ENCODE measurements around the gene FOLR1.
"Not testable (repeated sequence)": the region's sequence is repeated elsewhere in the genome, so short reads cannot be mapped to it uniquely, and the experiment has no call there.

The FOLR1 gene

DNA sequence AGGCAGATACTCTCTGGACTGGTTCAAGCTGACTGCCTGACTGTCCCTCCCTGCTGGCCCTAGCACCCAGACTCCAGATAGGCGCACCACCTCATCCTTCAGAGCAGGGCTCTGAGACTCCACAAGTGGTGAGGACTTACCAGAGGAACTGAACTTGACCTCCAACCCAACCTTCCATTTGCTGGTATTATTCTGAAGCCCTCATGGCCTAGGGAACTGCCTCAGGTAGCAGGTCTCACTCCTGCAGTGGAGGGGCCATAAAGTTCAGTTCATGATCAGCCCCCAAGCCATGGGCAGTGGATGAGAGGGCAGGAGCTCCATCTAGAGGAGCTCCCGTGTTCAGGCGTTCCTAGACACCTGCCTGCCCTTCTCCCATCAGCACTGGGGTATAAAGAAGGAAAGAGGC lies 10.4 kb upstream of the FOLR1 start:
- DNase-seq (ENCODE audit: low spot score): not testable (repeated sequence)

GRCh38 chr11:72188267-72188666 lies 3.7 kb upstream of the FOLR1 start:
- no peak for DNase-seq (ENCODE audit: low spot score)

GRCh38 chr11:72189455-72190250 lies 2.3 kb upstream of the FOLR1 start:
- DNase-seq (ENCODE audit: low spot score): no peak

- DNase-seq (ENCODE audit: low spot score): no peak
These were observed 1.3 kb upstream of the FOLR1 start for GRCh38 chr11:72190631-72191071.

DNA sequence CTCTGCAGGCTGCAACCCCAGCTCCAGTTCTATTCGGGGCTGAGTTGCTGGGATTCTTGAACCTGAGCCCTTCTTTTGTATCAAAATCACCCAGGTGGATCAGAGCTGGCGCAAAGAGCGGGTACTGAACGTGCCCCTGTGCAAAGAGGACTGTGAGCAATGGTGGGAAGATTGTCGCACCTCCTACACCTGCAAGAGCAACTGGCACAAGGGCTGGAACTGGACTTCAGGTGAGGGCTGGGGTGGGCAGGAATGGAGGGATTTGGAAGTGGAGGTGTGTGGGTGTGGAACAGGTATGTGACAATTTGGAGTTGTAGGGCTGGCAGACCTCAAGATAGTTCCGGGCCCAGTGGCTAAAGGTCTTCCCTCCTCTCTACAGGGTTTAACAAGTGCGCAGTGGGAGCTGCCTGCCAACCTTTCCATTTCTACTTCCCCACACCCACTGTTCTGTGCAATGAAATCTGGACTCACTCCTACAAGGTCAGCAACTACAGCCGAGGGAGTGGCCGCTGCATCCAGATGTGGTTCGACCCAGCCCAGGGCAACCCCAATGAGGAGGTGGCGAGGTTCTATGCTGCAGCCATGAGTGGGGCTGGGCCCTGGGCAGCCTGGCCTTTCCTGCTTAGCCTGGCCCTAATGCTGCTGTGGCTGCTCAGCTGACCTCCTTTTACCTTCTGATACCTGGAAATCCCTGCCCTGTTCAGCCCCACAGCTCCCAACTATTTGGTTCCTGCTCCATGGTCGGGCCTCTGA lies 3.8 kb downstream of the FOLR1 start:
- no peak for DNase-seq (ENCODE audit: low spot score)

- DNase-seq (ENCODE audit: low spot score): not testable (repeated sequence)
These were observed 9.5 kb downstream of the FOLR1 start for GRCh38 chr11:72201445-72201844.

- no peak for DNase-seq (ENCODE audit: low spot score)
These were observed 10.6 kb downstream of the FOLR1 start for GRCh38 chr11:72202571-72202970.

- no peak for DNase-seq (ENCODE audit: low spot score)
These were observed 11.2 kb downstream of the FOLR1 start for GRCh38 chr11:72203163-72203562.

DNA sequence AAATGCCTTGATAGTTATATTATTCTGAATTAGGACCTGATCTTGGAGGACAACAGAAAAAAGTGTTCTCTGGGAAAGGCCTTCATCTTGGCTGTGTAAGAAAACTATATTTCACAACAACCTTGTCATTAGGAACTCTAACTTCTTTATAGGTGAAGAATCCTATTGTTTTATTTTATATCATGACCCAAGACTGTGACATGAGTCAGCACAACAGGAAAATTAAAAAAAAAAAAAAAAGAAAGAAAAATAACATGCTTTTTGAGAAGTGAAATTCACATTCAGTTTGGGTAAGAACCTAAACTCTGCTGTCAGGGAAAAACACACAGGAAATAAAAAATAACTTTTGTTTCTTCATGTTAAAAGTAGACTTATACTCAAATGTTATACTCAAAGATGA lies 12.9 kb downstream of the FOLR1 start:
- no peak for DNase-seq (ENCODE audit: low spot score)

GRCh38 chr11:72206794-72207193 lies 14.9 kb downstream of the FOLR1 start:
- not testable (repeated sequence) for DNase-seq (ENCODE audit: low spot score)

DNA sequence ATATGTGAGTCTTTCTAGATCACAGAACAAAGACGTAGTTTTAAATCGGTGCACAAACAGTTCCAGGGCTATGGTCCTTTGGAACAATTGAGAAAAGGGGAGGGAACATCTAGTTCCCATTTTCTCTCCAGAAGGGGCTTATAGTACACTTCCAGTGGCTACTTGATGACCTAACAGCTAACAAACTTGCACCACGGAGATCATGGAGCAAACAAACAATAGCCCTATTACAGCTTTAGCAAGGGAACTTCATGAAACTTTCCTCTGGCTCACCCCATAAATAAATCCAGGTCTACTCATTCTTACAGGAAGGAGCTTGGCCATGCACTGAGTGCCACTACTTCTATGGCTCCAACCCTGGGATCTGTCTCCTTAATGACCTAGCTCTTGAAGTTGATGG lies 16.3 kb downstream of the FOLR1 start:
- no peak for DNase-seq (ENCODE audit: low spot score)

DNA sequence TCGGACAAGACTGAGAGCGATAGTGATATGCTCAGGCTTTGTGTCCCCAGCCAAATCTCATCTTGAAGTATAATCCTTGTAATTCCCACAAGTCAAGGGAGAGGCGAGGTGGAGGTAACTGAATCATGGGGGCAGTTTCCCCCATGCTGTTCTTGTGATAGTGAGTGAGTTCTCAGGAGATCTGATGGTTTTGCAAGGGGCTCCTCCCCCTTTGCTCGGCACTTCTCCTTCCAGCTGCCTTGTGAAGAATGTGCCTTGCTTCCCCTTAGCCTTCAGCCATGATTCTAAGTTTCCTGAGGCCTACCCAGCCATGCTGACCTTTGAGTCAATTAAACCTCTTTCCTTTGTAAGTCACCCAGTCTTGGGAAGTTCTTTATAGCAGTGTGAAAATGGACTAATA lies 17.2 kb downstream of the FOLR1 start:
- no peak for DNase-seq (ENCODE audit: low spot score)

DNA sequence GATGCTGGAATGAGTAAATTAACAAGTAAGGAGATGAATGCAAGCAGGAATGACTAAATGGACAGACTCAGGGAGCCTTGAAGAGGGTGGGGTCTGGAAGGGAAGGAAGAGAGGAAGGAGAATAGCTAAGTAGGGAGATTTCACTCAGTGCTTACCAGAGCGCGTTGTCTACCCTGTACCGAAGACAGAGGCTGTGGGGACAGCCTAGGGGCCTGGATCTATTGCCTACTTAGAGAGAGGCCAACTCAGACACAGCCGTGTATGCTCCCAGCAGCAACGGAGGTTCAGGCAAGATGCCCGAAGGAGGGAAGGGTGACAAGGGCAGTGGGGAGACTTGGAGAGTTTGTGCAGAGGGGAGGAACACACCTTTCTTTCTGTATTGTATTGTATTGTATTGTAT lies 24.7 kb downstream of the FOLR1 start, which contains the start of gene FOLR2:
Gene FOLR2 (plus strand): TSS at position 157 of the 400 bp plus-strand sequence. CDS start 1,791 bp downstream, outside the sequence.
- no peak for DNase-seq (ENCODE audit: low spot score)

DNA sequence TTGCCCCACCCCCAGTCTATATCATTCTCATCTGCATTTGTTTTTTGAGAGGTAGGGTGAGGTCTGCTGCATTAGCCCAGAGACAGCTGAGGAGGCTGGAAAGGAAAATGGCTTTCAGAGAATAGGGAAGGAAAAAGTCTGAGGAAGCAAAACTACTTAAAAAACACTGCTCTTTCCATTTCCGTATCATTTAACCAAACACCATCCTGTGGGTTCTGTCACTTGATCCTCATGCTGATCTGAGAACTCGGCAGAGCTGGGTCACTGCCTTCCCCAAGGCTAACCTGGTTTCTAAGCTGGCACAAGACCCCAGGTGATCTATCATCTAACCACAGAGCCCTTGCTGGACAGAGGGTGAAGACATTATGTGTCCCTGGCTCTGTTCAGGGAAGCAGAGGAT lies 25.9 kb downstream of the FOLR1 start:
- peak; percentile 61 for DNase-seq (ENCODE audit: low spot score)

DNA sequence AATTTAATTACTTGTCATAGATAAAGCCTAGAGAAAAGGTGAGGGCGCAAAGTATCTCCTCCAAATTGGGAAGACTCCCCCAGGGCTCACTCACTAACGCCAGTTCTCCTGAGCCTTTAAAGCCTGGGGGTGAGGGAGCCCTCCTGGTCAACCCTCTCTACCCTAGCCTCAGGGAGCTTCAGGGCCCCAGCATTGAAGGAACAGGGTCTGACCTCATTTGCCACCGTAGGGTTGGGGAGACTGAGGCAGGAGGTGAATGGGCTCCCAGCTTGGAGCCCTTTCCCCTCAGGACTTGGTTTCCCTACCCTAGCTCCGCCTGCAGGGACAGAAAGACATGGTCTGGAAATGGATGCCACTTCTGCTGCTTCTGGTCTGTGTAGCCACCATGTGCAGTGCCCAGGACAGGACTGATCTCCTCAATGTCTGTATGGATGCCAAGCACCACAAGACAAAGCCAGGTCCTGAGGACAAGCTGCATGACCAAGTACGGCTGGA lies 26.4 kb downstream of the FOLR1 start:
- no peak for DNase-seq (ENCODE audit: low spot score)

DNA sequence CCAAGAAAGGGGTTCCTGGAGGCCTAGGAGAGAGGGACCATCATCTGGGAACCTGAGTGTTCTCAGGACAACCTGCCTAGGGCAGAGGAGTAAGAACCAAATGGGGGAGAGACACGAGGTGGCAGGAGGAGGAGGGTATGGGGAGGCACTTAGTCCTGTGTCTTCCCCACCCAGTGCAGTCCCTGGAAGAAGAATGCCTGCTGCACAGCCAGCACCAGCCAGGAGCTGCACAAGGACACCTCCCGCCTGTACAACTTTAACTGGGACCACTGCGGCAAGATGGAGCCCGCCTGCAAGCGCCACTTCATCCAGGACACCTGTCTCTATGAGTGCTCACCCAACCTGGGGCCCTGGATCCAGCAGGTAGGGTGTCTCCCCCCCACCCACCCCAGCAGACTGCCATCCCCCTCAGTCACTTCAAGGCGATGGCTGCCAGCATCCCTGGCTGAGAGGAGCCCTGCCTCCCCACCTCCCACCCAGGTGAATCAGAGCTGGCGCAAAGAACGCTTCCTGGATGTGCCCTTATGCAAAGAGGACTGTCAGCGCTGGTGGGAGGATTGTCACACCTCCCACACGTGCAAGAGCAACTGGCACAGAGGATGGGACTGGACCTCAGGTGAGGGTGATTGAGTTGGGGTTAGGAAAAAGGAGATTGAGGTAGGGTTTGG lies 28.9 kb downstream of the FOLR1 start:
- DNase-seq (ENCODE audit: low spot score): no peak

DNA sequence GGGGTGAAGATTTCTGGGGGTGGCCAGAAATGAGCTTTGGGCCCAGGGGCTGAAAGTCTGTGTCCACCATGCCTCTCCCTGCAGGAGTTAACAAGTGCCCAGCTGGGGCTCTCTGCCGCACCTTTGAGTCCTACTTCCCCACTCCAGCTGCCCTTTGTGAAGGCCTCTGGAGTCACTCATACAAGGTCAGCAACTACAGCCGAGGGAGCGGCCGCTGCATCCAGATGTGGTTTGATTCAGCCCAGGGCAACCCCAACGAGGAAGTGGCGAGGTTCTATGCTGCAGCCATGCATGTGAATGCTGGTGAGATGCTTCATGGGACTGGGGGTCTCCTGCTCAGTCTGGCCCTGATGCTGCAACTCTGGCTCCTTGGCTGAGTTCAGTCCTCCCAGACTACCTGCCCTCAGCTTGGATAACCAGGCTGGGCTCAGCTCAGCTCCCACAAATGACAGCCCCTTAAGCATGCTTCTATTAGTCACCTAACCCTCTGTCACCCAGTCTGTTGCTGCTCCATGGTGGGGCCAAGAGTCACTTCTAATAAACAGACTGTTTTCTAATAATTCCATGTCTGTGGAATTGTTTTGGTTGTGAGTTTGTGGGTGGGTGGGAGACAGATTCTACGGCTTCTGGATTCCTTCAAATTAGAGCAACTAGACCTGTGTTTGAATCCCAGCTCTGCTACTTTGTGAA lies 29.6 kb downstream of the FOLR1 start:
- no peak for DNase-seq (ENCODE audit: low spot score)

DNA sequence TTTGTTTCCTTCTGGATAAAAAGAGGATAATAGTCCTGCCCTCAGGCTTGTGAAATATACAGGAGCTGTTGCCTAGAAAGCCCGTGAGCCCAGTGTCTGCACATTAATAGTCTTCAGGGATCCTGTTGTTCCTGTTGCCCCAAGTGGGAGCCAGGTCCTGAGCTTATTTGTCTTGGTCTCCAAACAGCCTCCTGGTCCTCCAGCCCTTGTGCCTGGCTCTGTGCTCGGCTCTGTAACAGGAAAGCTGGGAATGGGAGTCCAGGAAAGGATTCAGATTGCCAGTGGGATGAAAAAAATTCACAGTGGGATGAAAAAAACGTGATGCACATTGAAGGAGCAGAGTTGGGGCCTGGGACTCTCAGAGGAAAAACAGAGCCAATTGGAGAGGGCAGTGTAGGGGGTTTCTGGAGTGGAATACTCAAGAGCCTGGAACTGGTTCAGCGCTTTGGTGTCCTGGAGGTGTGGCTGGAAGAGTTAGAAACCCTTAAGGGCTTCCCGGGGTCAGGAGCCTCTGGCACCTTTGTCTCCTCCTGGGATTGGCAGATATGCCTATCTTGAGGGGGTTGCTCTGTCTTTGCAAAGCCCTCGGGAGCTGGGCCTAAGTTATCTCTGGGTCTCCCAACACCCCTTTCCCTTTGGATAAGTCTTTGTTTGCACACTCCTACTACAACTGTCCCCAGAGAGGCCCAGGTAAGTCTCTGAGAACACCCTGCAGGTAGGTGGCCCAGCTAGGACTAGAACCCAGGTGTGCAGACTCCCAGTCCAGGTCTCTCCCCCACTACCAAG lies 30.4 kb downstream of the FOLR1 start:
- DNase-seq (ENCODE audit: low spot score): no peak

DNA sequence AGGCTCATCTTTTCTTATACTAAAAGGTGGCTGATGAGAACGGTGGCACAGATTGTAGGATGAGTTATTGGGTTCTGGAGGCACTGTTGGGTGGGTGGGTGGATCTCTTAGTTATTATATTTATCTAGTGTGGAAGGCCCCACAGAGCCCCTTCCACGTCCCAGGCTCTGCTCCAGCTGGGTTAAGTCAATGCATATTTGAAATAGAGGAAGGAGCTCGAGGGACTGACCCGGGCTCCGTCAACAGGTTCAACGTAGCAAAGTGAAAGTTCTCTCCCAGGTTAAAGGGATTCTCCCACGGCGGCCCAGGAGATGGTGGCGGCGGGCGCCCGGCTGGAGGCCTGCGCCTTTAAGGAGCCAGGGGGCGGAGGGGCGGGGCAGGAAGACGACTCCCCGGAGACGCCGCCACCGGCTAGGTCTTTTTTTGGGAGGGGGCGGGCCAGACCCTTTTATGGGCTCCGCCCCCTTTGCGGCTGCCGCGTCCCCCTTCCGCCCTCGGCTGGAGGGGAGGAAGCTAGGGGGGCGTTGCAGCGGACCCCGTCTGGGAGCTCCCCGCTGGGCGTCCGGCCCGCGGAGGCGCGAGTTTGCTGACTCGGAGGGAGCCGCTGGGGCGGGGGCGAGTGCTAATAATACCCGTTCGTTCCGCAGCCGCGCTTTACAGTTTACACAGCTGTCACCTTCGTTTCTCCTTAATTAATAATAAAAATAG lies 31.1 kb downstream of the FOLR1 start:
- peak; percentile 82 for DNase-seq (ENCODE audit: low spot score)

All from pons (tissue), 1 donor.